GM18909 (cell line): ENCODE measurements around the gene RALGPS1.
A peak's percentile ranks its signal among the peaks of the same experiment; 100 is the strongest.
"Not testable (repeated sequence)": the region's sequence is repeated elsewhere in the genome, so short reads cannot be mapped to it uniquely, and the experiment has no call there.

Experiments used
- ATAC-seq: cut with Tn5 transposase; IDR thresholded peaks from one replicate; pipeline ENCODE4 v1.9.1; 2021; ENCODE audit warnings: mild to moderate bottlenecking; ENCODE audit not compliant: unreplicated experiment, poor library complexity

Gene RALGPS1

DNA sequence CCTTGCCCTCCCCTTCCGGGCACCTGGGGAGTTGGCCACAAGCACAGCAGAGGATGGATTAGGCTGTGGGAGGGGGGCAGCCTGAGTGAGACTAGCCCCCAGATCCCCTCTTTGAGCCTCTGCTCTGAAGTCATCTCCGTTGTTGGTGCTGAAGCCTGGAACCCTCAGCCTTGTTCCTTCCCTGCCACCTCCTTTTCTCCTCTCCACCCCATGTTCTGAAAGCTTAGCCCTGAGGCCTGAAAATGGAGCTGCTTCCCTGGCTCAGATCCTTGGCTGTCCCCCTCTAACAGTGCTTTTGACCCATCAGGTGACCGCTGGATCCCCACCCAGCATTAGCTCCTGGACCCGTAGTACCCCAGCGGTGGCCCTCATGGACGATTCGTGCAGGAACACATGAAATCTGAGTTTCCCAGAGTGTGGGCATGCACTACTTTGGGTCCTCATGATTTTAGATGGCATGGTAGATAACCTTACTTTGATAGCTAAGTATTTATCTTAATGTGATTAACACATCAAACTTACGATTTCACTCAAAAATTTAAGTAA is 229.4 kb downstream of the RALGPS1 start:
- no peak for ATAC-seq

DNA sequence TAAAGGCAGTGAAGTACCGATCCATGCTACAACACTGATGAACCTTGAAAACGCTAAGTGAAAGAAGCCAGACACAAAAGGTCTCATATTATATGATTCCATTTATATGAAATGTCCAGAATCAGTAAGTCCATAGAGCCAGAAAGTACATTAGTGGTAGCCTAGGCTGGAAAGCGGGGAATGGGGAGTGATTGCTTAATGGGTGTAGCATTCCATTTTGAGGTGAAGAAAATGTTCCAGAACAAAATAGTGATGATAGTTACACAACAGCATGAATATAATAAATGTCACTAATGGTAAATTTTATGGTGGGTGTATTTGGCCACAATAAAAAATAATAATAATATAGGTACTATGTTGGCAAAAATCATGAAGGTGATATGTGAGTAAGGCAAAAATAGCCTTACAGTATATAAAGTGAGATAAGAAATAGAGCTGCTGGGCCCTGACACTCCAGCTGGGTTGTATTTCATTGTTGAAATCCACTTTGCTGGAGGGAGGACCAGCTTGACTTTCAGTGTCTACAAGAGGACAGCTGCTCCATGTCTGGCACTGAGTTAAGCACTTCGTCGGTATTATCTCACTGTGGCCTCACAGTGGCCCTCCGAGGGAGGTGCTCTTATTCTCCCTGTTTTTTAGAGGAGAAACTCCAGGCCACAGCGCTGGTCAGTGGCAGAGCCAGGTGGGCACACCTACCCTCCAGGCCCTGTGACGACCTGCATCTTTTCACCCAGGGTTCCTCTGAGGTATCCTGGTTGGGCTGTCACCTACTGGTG is 230.3 kb downstream of the RALGPS1 start:
- ATAC-seq = no peak

DNA sequence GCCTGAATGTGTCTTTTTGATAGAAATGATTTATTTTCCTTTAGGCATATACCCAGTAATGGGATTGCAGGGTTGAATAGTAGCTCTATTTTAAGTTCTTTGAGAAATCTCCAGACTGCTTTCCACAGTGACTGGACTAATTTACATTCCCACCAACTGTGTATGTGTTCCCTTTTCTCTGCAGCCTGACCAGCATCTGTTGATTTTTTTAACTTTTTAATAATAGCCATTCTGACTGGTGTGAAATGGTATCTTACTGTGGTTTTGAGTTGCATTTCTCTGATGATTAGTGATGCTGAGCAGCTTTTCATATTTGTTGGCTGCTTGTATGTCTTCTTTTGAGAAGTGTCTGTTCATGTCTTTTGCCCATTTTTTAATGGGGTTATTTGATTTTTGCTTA is 232.3 kb downstream of the RALGPS1 start:
- not testable (repeated sequence) for ATAC-seq

DNA sequence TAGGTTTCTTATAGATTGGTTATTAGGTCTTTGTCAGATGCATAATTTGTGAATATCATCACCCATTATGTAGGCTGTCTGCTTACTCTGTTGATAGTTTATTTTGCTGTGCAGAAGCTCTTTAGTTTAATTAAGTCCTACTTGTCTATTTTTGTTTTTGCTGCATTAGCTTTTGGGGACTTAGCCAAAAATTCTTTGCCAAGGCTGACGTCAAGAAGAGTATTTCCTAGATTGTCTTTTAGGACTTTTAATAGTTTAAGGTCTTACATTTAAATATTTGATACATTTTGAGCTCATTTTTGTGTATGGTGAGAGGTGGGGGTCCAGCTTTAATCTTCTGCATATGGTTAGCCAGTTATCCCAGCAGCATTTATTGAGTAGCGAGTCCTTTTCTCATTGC is 232.7 kb downstream of the RALGPS1 start:
- ATAC-seq = no peak

DNA sequence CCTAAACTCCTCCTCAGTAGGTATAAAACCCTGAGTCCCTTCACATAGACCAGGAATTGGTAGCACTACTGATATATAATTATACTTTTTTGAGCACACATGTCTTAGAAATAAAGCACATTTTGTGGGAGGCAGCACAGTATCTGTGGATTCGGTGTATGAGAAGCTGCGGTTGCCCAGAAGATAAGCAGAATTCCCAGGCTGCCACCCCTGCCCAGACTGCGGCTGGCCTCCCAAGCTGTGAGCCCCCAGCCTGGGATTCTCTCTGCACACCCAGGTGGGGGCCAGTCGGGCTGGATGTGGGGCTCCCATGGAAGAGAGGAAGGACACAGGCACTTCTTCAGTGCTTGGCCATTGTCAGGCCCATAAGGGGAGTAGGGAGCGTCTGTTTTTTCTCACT is 233.4 kb downstream of the RALGPS1 start:
- ATAC-seq = no peak

DNA sequence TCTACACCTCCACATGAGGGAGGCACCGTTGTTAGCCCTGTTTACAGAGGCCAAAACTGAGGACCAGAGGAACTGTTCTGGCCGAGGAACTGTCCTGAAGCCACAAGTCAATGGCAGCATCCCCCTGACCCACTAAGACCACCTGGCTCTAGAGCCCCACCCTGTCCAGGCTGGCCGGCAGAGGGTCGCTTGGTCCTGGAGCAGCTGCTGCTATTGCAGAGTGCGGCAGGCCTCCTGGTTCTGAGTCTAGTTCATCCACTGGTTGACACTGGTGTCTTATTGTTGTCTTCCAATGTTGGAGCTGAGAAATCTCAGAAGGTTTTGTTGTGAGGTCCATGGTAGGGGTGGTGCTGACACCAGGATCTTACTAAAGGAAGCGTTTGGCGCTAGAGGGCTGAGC is 234.4 kb downstream of the RALGPS1 start:
- no peak for ATAC-seq

DNA sequence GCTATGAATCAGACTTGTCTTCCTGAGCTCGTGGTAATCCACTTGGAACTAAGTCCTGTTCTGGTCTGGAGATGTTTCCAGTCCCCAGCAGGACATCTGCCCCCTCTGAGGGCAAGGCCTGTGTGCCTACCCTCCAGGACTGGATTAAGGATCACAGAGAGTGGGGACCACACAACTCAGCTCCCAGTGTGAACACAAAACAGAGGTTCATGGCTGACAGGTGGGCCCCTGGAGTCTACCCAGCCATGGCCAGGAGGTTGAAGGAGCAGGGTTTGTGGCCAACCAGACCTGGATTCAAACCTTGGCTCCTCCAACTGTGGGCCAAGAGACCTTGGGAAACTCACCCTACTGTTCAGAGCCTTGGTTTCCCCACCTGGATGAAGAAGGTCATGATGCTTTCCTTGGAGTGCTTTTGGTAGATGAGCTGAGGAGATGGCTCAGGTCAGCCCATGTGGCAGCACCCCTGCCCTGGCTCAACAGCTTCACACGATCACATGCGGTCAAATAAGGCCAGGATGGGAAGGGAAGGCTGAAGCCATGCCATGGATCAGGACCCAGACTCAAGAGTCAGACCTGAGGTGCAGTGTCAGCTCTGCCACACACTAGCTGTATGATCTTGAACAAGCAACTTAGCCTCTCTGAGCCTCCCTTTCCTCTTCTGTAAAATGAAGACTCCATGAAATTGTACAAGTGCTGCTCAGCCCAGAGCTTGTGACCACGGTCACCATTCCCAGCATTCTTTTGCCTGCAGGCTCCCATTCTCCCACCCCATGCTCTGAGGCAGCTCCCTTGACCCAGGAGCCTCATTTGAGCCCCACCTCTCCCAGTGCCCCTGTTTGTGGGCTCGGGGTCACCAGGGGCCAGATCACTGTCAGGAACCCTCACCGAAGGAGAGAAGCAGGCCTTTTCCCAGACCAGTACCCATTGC is 235.1 kb downstream of the RALGPS1 start:
- ATAC-seq = no peak

DNA sequence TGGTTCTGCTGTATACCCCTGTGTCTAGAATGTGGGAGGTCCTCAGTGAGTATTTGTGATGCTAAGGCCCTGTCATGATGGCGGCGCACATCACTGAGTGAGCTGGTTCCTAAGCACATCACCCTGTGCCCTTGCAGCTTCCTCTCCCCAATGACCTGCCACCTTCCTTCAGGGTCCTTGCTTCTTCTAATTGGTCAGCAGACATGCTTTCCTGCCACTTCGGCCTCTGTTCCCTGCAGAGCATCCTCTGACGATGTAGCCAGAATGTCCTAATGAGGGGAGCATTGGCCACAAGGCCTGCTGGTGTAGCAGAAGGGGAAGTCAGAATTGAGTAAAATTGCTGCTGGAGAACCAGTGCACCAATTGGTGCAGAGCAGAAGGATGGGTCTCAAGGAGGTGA is 238.9 kb downstream of the RALGPS1 start:
- no peak for ATAC-seq

DNA sequence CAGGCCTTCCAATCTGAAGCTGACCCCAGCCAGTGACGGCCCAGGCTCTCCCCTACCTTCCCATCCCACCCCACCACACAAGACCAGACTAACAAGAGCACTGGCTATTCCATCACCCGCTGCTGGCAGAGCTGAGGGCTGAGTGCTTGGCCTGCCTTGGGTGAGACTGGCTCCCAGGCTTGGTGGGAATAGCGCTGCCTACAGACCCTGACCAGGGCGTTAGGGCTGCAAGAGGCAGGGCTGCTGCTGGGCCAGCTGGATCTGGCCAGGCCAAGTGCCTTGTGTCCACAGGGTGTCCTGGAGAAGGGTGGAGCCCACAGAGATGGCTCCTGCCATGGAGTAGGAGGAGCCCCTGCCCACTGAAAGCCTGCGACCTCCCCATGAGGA is 239.4 kb downstream of the RALGPS1 start:
- peak; percentile 40 for ATAC-seq

DNA sequence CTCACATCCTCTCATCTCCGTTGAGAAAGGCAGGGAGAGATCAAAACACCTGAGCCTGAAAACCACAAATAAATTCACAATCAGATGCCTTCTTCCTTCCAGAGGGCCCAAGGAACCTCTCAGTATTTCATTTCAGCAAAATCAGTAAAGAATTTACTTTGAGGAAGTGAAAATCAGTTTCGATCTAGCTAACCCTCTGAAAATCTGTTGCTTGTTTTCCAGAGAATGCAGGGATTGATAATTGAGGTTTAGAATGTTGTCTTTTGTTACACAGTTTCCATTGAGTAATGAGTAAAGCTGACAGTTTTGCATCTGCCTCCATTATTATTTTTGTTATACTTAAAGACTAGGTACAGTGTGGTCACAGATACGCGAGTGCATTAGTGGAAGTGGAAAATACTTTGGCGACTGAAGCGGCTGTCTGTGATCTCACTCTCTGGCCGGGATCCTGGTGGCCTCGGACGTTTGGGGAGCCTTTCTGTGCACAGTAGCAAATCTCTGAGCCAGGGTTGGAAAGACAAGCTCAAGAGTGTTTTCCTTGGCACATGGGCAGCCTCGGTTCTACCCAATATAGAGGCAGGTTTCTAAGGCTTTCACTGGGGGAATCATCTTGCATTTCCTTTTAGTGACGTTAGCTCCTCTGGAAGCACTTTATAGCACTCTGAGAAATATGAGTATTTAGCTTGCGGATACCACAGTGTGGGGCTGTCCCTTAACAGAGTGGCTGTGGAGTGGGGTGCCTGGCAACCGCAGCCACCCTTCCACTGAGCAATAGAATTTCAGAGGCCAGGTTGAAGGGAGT is 240.0 kb downstream of the RALGPS1 start:
- peak; percentile 59 for ATAC-seq

DNA sequence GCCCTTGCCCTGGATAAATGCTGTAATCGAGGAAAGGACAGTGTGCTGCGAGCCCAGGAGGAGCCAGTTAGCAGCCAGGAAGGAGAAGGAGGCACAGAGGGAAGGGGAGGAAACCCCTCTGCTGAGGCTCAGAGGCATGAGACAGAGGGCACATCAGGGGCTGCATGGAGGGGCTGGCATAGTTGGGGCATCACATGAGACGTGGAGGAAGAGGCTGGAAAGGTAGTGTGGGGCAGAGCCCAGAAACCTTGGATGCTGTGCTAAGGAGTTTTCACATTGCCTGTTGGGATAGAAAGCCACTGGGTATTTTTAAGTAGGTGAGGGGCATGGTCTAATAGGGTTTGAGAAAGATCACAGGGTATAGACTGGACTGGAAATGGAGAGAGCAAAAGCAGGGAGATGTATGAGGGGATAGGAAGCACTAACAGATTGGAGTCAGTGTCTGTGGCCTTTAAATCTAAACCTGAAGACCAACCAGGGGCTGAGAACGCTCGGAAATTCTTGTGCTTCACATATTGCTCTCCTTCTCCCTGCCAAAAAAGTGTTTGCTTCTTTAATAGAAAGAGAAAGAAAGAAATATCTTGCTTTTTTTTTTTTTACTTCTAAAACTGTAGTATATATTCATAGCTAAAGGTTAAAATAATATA is 240.9 kb downstream of the RALGPS1 start:
- no peak for ATAC-seq

DNA sequence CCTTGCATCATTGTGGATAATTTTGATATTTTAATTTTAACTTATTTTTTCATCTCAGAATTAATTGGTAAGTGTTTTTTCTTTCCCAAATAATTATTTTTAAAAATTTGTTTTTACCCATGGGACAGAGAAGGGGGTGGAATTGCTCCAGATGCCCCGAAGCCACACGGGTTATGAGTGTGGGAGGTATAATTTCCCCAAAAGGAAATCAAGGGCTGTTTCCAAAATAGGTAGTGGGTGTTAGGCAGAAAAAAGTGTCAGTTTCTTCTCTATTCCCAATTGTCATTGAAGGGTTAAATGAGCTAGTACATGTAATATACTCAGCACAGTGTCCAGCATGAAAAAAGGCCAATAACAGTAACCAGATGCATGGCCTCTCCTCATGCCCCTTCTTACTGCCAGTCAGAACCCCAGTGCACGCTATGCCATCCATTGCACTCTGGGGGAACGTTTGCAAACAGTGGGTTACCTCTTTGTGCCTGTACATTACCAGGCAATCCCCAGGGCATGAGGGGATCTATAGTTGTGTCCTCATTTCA is 244.3 kb downstream of the RALGPS1 start:
- ATAC-seq = no peak

DNA sequence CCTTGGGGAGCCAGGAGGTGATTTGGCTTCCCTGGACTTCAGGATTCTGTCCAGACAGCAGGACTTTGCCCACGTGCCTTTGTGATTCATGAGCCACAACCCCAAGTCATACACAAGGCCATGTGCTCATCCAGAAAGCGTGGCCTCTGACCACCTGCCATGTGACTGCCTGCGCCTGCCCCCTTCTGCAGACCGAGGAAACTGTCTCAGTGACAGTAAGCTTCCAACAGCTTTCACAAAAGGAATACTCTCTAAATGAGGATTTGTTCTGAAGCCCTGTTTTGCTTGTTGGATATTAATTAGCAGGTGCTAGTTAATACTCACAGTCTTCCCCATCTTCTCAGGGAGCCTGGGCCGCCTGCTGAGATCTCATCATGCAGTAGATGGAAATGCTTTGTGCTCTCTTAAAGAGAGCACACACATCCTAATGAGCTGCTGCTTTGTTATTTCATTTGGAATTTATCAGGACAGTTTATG is 244.8 kb downstream of the RALGPS1 start:
- no peak for ATAC-seq

DNA sequence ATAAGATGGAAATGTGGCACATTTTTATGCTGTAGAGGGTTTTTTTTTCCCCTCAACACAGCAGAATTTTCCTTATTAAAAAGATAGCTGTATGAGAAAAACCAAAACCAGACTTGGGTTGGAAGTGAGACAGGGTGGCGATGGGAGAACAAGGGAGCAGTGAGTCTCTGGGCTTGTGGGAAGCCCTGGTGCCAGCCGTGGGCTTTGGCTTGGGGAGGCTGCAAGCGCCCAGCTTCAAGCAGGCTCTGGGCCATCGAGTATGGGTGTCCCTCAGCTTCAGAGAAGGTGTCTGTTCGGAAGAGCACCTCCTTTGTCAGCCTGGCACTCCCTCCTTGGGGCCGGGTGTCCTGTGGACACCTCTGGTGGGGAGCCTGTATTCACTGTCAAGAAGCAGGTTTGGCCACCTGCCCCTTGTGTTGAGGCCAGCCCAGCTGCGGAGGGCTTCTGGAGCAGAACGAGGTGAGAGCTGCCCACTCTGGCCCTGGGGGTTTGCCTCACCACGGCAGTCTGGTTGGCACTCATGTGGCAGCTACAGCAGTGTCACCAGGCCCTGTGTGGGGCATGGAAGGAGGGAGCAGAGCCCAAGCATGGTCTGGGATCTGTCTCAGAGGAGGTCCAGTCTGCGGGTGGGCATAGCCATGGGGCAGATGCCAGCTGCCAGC is 245.5 kb downstream of the RALGPS1 start:
- no peak for ATAC-seq

DNA sequence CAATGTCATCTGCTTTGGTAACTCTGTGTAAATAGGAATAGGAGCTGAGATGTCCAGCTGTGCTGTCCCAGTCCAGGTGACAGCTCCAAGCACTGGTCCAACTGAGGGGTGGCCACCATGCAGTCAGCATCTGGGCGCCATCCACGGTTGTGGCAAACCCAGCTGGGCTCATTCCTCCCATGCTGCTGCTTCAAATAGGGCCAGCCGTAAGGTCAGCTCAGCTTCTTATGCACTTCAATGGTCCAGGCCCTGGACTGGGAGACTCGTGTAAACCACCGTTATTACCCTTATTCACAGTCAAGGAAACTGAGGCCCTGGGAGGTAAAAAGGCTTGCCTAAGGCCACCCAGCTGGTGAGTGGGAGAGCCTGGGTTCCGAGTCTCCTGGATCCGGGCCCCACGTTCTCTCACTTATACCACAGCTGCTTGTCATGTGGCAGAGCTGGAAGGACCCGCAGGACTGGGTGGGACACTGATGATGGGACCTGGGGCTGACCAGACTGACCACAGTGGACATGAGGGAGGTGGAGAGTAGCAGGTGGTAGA is 246.6 kb downstream of the RALGPS1 start:
- ATAC-seq = no peak

DNA sequence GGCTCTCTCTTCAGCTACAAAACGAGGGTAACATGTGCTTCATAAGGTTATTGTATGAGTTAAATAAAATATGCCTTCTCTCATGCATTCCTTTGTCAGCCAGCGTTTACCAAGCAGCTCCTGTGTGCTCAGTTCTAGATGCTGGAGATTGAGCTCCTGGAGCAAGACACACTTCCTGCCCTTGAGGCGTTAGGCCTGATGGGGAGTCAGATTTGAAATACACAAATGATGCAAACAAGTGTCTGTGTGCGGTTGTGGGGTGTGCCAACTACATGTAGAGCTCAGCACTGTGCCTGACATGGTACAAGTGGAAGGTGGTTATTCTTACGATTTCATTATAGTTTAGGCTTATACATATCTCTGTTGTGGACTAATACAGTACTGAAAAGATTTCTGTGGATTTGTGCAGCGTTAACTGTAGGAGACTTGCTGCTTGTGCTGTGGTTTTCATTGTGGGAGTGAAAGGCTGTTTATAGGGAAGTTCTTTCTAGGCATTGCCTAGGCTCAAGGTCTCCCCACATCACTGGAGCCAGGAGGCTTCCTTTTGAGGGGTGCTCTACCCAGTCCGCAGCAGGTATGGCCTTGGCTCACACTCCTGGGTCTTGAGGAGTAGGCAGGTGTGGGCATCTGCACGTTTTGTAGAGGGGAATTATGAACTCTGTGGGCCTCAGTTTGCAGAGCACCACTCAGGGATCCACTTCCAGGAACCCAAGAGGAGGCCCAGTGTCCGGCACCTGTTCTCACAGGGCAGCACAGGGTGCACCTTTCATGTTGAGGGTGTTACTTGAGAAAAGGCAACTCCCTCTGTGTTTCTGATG is 247.7 kb downstream of the RALGPS1 start:
- no peak for ATAC-seq

DNA sequence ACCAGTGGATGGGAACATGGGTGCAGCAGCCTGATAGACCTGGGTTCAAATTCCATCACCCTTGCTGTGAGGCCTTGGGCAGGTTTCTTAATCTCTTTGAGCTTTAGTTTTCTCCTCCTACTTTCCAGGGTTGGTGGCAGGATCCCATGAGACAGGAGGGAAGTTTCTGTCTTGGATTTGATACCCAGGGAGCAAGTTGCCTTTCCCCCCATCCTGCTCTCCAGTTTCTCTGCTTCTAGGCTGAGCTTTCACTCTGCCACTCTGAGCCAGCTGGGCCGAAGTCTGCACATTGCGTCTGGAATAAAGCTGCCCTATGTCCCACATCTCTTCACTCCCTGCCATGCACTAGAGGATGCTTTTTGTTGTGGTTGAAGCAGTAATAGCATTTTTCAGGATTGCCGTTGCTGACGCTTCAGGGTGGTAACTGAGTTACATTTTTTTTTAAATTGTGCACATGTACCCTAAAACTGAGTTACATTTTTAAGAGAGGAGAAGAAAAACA is 248.3 kb downstream of the RALGPS1 start:
- no peak for ATAC-seq

DNA sequence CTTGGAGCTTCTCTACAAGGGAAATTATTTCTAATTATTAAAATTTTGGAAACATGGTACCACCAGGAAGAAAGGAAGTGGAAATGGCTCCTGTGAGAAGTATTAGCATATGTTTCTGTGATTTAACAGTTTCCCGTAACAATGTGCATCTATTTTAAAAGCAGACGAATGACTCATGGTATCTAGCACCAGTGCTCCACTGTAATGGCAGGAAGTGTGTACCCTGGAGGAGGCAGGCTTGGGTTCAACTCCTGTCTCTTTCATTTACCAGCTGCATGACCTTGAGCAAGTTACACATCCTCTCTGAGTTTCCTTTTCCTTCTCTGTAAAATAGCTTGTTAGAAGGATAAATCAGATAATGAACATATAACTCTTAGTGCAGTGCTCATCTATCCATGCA is 248.8 kb downstream of the RALGPS1 start:
- ATAC-seq = no peak
